Fibroblast of skin of left biceps (primary cell): ENCODE data around the gene CEP128.

ENCODE experiments used
- DNase-seq, 2 experiments: peaks; one replicate each; pipeline ENCODE4 v3.0.0-alpha.2; 2013; ENCODE audit warnings: low read depth in 2 of 2

CEP128 gene

DNA sequence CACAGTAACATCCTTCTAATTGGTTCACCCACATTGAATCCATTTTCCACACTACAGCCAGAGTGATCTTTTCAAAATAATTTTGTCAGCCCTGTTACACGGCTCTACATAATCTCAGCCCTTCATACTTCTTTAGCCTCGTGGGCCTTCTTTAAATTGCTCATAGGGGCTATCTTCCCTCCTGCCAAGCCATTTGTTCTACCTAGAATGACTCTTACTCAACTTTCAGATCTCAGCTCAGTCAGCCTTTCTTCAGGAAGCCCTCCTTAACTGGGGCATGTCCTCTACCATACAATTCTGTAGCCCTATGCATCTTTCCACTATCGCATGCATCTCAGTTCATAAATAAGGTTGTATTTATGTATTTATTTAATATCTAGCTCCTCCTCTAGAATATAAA is 39.7 kb downstream of the CEP128 start:
- no peak for DNase-seq

DNA sequence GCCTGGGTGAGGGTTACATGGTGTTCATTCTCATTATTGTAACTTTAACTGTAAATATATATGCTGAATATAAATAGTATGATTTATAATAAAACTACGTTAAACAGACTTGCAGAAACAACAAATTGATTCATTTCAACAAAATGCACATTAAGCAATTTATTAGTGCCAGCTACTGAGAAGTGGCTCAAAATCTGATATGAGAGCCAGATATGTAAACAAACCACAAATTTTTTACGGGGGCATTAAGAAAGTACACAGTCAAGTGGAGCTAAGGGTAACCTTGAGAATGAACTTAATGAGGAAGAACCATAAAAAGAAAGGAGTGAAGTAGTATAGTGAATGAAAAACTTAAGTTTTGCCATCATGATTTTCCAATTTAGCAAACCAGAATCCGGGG is 40.3 kb downstream of the CEP128 start:
- no peak for DNase-seq

DNA sequence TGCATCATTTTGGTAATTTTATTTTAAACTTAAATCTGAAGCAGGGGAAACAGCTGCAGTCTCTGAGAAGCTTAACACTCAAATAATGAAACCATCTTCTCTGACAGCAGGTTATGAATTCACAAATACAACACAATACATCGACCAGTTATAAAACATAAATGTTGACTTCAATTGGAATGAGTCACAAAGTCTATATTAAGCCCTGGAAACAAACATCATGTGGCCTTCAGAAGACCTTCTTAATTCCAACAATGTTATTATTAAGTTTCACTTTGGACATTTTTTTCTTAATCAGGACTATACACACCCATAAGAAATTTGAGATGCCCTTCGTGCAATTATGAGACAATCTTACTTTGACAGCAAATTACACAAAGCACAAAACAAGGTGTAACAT is 68.9 kb downstream of the CEP128 start:
- DNase-seq, result no peak

DNA sequence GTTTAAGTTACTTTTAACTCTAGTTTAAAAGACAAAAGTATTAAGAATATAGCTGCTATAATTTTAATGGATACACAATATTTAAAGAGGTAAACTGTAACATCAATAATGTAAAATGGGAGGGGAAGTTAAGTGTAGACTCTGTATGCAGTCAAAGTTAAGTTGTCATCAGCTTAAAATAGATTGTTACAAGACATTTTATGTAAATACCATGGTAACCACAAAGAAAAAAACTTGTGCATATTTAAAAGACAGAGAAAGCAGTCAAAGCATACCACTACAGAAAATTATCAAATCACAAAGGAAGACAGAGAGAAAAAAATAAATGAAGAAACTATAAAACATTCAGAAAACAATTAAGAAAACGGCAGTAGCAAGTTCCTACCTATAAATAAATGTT is 73.3 kb downstream of the CEP128 start:
- no peak for DNase-seq

DNA sequence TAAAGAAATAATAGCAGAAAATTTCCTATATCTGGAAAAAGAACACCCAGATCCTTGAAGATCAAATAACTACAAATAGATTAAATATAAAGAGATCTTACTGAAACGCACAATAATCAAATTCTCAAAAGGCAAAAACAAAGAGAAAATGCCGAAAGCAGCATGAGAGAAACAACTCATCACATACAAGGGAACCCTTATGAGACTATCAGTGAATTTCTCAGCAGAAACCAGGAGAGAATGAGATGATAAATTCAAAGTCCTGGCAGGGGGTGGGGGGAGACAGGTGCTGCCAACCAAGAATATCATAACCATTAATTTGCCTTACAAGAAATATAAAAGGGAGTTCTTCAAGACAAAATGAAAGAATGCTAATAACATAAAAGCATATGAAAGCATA is 73.7 kb downstream of the CEP128 start:
- no peak for DNase-seq

DNA sequence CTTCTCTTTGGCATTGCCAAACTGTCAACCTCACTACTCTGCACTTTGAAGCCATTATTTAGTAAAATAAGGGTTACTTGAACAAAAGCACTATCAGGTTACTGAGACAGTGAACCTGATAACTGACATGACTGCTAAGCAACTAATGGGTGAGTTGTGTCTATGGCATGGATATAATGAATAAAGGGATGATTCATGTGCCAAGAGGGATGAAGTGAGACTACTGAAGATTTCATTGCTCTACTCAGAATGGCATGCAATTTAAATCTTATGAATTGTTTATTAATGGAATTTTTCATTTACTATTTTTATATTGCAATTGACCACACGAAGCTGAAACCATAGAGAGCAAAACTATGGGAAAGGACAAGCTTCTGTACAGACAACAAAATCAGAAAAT is 74.4 kb downstream of the CEP128 start:
- DNase-seq, result no peak

DNA sequence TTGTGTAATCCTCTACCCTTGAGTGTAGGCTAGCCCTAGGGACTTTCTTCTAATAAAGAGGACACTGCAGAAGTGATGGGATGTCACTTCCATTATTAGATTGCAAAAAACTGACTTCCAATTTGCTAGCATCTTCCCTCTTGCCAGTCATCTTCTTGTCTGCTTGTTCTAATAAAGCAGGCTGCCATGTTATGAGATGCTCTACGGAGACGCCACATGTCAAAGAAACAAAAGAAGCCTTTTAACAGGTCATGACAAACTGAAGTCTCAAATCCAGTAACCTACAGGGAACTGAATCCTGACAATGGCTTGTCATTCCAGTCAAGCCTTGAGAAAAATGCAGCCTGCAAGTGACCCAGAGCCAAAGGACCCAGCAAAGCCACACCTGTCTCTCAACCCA is 76.0 kb downstream of the CEP128 start:
- DNase-seq, result no peak

DNA sequence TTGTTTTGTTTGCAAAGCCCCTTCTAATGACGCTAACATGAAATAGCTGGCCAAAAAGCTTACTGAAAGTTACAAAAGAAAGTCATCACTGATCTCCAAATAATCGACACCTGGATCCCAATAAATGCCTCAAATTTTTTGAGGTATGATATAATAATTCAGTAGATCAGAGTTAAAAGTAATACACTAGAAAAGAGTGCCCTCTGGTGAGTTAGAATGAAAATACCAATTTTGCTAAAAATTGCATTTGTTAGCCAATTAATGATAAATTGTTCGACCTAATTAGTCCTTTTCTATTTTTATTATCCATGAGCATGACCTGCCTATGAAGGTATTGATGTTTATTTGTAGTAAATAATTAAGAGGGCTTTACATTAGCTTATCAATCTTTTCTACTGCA is 78.6 kb downstream of the CEP128 start:
- DNase-seq, result no peak

DNA sequence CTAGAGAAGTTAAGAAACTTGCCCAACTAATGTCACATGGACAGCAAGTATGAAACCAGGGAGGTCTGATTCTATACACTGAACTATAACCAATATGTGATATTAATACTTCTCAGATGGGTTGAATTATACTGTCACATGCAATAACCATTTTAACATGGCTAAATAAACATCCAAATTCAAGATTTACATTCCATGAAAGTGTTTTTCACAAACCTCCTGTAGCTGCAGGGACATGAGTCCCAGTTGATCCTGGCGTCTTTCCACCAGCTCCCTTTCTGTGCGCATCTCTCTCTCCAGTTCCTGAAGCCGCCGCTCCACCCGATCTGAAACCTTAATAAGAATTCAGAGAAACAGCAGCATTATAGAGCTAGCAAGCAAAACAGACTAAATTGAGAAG is 79.0 kb downstream of the CEP128 start:
- DNase-seq, result no peak

DNA sequence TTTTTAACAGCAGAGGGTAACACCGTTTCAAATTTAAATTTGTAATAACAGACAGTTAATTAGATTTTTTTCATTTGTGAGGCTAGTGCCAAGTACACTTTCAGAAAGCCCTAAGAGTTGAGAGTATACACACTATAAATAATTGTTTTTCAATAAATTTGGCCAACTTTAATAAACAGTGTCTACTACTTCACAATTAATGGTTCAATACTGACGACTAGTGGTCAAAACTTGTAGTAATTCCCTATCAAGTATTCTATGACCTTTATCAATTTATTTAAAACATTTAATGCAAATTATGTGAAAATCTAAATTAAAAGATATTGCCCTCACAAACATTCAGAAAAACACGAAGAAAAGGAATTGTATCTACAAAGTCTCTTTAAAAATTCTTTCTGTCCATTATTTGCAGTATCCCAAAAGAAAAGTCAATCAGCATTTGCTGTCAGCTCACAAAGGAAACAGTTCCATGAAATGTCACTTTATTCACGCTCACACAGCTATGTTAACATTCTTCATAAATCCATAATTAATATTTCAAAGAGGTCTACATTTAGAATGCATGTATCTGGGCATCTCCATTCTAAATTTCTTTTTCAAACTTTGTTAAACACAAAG is 91.2 kb downstream of the CEP128 start:
- DNase-seq, result peak in 1 of 2 experiments; percentile 15

DNA sequence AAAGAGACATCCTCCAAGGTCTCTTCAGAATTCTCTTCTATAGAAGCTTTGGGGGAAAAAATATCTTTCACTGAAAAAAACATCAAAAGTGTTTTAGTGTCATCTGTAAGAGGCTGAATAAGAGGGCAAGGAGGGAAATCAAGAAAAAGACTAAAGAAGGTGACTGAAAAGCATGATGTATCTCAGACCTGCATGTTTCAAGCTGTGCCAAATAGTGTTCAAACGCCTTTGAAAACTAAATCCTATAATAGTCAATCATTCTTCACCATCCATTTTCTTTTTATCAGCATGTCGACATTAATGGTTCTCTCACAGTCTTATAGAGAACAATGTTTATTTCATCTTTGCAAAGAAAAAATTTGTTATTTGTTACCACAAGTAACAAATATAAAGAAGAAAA is 94.5 kb downstream of the CEP128 start:
- no peak for DNase-seq

DNA sequence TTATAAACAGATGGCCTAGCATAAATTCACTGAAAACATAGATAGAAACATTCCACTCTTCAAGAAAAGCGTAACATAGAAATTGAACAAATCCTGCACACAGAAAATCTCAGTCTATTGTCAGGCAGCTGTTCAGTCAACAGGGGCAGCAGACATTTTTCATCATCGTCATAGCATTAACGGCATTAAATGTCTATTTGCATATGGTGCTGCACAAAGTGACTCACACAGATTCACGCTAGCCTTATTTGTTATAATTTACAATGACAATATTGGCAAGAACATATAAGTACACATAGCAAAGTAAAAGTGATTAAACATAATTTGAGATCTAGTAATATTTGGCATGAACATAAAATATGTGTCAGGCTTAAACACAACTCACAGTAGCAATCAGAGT is 95.7 kb downstream of the CEP128 start:
- DNase-seq, result no peak

DNA sequence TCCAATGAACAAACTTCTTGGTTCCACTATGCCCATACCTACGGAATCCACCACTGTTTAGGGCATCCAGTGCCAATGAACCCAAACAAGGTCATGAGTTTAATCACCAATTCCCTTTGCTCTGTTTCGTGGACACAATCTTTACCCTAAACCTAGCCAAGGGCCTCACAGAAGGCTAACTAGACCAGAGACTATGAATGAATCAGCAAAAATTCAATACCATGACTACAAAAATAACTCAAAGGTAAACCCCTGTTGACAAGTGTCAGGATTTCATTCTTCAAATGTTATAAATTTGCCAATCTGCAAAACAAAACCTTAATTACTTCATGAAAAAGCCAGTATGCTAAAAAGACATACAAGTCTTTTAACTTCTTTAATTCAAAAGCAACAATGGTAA is 96.7 kb downstream of the CEP128 start:
- DNase-seq, result no peak

DNA sequence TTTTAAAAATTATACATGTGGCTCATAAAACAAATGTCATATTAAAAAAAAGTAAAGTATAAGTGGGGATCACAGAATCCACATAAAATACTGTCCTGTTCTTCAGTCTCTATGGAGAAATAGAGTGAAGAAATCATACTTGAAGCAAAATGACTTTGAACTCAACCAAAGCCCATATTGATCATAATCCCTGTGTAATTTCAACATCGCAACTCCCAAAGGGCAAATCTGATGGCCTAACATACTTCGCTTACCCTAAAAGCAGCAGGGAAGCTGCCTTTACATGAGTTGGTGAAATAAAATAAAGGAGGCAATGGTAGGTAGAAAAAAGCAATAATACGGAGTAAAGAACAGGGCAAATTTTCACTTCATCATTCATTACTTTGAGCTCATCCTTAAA is 101.8 kb downstream of the CEP128 start:
- DNase-seq, result no peak

DNA sequence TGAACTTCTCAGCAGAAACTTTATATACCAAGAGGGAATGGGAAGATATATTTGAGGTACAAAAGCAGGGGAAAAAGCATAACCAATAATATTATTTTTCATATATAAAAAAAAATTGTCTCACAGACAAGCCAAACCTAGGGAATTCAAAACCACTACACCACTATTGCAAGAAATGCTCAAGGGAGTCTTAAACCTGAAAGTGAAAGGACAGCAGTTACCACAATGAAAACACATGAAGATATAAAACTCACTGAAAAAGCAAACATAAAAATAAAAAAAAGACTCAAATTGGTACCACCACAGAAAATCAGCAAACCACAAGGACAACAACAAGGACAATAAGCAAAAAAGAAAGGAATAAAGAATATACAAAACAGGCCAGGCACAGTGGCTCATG is 131.9 kb downstream of the CEP128 start:
- DNase-seq, result no peak

DNA sequence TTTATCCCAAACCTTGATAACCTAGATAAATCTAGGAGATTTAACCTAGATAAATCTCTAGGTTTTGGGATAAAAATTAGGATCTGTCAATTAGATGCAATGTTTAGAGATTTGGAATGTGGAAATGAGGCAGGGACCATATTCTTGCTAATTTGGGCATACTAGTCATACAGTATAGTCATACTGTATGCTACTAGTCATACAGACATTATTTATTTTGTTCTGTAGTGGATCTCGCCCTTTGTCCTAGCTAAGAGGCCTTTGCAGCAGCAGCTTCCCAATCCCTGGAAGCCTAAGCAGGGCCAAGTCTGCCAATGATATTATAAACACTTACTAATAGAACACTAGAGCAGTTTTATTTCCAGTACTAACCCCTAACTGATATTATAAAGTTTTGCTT is 136.4 kb downstream of the CEP128 start:
- DNase-seq, result no peak

DNA sequence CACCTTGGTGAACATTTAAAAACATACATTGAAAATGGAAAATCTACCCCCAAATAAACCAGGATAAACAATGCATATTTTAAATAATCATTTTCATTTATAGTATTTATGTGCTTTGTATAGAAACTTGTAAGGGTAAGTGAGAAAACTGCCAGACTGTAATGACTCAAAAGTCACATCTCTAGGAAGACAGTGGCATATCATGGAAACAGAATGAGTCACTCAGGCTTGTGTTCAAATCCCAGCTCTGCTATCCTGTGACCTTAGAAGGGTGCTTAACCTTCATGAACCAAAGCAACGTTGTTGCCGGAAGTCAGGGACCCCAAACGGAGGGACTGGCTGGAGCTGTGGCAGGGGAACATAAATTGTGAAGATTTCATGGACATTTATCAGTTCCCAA is 142.7 kb downstream of the CEP128 start:
- no peak for DNase-seq

DNA sequence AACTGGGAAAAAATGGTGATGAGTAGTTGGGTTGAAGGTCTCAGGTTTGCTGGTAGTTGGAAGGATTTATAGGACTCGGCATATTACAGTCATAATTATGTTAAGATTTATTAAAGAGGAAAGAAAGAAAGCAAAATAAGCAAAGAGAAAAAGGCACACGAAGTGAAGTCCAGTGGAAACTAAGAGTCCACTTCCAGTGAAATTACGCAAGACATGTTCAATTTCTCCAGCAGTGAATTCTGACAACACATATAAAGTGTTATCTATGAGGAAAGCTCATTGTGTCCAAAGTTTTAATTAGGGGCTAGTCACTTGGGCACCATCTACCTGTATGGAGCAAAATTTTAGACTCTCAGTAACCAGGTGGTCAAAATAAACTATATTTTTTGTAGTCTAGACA is 143.3 kb downstream of the CEP128 start:
- DNase-seq, result no peak

DNA sequence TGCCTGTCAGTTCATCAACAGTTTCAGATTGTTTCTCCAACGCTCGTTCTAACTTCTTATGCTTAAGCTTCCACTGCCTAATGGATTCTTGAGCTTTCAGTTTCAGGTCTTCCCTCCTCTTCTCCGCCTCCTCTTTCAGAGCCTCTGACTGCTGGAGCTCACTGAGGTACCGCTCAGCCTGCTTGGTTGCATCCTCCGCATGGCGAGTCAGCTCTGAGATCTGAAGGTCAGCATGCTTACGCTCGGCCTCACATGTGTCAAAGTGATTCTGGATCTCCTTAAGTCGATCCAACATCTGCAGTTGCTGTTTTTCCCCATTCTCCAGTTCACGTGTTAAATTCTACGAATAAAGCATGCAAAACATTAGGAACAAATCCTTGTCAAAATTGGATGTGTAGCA is 148.8 kb downstream of the CEP128 start:
- DNase-seq, result no peak

DNA sequence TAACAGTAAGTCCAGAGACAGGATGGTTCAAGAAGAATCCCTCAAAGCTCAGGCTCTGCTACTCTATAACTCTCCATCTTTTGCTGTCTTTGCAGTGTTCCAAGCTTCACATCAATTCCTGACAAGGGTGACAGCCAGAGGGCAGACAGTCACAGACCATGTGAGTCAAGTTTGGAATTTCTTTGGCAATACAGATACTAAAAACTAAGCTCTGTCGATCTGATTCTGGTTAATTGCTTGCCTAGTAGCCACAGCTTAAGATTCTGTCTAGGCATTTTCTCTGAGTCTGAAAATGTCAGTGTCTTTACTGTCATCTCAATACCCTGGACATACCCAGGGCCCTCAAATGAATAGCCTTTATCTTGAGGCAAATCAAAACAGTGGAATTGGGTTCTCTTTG is 153.7 kb downstream of the CEP128 start:
- DNase-seq, result no peak

DNA sequence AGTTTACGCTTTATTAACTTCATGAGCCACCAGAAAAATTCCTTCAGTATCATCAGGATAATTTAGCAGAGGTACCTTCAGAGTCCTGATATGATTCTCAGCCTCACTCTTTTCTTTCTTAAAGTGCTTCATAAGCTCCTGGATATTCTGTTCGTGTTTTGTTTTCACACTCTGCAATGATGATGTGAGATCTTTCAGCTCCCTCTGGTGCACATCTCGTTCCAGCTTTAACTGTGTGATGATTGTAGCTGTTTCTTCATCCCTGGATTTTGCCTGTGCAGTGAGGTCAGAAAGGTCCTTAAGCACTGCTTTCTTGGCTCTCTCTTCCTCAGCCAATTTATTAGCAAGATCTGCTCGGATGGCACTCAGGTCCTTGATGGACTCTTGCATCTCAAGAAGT is 156.7 kb downstream of the CEP128 start:
- no peak for DNase-seq

DNA sequence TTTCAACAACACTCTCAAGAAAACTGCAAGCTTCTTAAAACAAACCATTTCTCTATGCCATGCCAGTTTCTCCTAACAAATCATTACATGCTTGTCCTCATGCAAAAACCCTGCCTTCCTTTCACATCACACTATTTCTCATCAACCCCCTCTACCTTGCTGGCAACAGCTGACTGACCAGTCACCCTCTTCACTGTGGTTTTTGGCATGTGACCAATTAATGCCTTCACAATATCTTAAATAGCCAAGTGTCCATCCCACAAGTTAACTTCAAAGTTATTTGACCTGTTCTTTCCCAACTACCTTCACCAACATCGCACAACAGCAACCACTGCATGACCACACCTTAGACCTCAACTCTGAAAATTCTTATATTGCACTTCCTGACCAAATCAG is 159.6 kb downstream of the CEP128 start:
- no peak for DNase-seq

DNA sequence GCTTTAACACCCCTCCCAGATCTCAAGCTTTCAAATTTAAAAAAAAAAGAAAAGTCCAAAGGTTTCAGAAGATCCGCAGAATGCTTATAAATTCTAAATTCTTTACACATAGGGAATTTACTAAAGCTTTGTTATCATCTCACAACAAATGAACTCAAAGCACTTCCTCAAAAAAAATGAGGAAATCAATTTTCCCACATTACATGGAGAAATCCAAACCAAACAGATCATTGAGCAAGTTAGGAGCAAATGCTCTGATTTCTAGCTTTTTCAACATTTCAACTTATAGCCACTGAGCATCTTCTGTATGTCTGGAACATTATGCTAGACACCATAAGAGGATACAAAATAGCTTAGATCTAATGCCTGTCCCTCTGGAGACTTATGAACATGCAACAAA is 161.0 kb downstream of the CEP128 start:
- no peak for DNase-seq

DNA sequence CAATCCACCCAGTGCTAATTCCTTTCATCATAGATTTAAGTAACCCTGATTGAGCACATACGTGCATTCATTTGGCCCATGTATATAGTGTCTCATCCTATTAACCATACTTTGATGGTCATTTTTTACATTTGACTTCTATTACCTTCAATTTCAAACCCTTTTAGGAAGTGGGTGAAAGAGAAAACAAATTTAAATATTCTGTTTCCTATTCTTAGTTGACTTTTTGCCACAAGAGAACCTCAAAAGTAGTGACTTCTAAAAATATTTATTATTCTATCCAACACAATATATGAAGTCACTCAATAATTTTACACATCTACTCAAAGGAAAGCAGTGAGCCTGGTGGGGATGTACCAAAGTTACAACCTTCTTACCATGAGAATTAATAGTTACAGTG is 164.9 kb downstream of the CEP128 start:
- no peak for DNase-seq

DNA sequence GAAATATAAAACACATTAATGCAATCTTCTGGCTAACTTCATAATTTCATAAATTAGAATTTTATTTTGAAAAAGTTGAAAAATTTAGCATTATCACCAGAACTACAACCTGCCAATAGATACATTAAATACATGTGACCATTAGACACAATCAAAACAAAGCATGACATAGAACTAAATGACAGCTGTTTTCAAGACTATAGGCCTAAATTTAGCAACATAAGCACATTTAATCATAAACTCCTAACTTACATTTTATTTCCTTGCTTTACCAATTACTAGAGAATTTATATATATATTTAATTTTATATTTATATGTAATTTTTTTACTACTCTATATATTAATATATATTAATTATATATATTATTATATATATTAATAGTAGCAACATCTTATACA is 165.4 kb downstream of the CEP128 start:
- DNase-seq, result no peak
